Uterus (tissue), 2 donors: Measurements from ENCODE around the gene GPAT2.
"Not testable (repeated sequence)": the region's sequence is repeated elsewhere in the genome, so short reads cannot be mapped to it uniquely, and the experiment has no call there.

Source experiments
- CTCF ChIP-seq, 4 experiments: fragments of 200-600 bp in 2 of 4; fragments of 450-650 bp in 2 of 4; sonication (generic) in 2 of 4; IDR thresholded peaks; one replicate each; pipeline ENCODE4 v1.5.1; 2016 to 2019; ENCODE audit warnings: antibody characterized with exemption in 4 of 4, mild to moderate bottlenecking in 2 of 4, moderate library complexity in 1 of 4
- POLR2A ChIP-seq, 2 donors: fragments of 450-650 bp; IDR thresholded peaks; one replicate each; pipeline ENCODE4 v1.6.1; 2016; ENCODE audit warnings: antibody characterized with exemption in 2 of 2, mild to moderate bottlenecking in 1 of 2, moderate library complexity in 1 of 2

GRCh38 chr2:96022126-96022525 is 12.6 kb downstream of the GPAT2 start:
- not testable (repeated sequence) for TF ChIP-seq CTCF, POLR2A (IDR thresholded peaks at IDR 0.05)
